GM12872 (cell line): ENCODE measurements around the gene TCF4.

Experiments used
- CTCF ChIP-seq: IDR thresholded peaks from 3 replicates; pipeline ENCODE4 v1.5.1; 2011; ENCODE audit warnings: low read depth, mild to moderate bottlenecking, low read length, moderate library complexity; ENCODE audit not compliant: insufficient read depth

The TCF4 gene

DNA sequence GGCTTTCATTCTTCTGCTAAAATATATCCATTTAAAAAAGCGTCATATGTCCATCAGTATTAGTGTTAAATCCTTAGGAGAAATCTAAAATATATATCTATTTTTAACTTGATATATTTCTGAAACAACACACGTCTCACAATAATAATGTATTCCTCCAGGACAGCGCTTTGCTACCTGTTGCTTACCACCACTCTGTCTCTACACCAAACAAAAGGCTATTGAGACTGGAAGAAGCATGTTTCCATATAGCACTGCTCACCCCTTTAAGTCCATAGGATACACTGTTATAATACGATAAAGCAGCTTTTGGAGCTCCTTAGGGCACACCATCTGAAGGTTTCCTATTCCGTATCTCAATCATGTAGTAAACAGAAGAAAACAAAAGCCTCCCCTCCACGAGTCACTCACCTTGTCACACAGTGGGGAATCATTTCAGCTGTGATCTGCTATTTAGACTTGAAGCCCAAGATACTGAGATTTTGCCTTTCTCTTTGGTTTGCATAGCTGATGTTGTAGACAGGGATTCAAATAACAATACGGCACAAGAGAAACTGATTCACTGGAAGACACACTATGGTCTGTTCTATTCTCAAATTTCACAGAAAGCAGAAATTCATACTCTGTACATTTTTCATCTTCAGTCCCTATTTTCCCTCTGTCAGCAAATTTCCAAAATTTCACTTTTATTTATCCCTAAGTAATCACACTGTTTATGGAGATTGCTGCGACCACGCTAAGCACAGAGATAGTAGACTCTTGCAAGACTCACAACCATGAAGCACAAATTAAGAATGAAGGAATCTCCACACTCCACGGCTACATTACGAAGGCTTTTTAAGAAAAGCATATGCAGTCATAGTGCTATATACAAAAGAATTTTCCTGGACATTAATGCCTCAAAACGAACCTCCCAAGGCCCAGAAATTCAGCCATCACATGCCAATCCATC lies 187.1 kb downstream of the TCF4 start:
- TF ChIP-seq CTCF, result no peak

DNA sequence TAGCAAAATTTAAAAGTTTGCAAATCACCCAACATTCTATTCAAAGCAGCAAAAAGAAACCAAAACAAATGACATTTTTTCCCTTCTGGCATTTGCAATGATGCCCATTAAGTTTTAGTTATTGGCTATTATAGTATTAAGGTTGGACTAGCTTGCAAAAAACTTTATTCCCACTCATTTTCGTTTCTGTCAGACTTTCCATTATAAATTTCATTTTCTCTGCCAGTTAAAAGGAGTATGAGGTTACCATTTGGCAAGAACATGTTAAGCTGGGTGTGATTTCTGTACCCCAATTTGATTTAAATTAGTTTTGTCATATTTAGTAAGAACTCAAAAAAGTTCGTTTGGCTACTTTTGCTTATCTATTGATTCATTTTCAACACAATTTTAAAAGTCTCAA lies 187.9 kb downstream of the TCF4 start:
- TF ChIP-seq CTCF, result no peak

DNA sequence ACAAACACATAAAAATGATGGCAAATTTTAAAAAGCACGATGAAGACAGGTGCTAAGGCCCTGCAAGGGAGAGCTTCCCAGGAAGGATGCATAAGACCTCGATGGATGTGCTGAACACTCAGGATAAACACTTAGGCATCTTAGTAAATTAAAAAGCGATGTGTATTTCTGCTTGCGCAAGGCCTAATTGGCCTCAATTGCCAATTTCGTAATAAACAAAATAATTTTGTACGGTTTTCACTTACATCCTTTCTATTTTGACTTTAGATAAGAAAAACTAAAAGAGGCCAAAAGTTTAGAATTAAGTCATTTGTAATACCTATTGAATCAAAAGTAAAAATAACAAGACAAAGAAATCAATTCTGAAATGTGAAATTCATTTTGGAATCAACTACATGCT lies 189.1 kb downstream of the TCF4 start:
- no peak for TF ChIP-seq CTCF

- TF ChIP-seq CTCF, result no peak
These were observed 191.0 kb downstream of the TCF4 start for GRCh38 chr18:55396979-55397378.

GRCh38 chr18:55396267-55396905 lies 191.6 kb downstream of the TCF4 start:
- TF ChIP-seq CTCF, result no peak

GRCh38 chr18:55395799-55396198 lies 192.2 kb downstream of the TCF4 start:
- TF ChIP-seq CTCF, result no peak

DNA sequence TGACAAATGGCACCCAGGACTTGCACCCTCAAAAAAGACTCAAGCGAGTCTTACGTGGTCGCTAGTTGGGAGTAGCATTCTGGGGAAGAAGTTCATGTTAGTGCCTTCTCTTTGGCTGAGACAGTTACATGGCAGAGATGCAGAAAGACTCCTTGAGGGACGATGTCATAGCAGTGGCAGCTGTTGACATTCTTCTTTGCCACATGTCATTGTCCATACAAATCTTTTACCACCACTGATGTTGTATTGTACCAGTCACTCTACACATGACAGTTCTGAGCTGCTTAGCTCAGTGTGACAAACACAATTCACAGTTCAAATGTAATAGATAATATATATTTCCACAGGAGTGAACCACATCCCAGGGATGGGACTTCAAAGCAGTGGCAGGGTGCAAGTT lies 197.1 kb downstream of the TCF4 start:
- TF ChIP-seq CTCF, result no peak
